NCI-H2107 treated with DMSO at 0.1 percent for 48 hours (cell line): ENCODE data around the gene KRCC1.
"Not testable (repeated sequence)": the region's sequence is repeated elsewhere in the genome, so short reads cannot be mapped to it uniquely, and the experiment has no call there.

Experiments used
- DNase-seq: peaks from one replicate; lab custom pipeline; 2025; ENCODE audit not compliant: unreplicated experiment; lab: John Stamatoyannopoulos, UW

KRCC1 gene

DNA sequence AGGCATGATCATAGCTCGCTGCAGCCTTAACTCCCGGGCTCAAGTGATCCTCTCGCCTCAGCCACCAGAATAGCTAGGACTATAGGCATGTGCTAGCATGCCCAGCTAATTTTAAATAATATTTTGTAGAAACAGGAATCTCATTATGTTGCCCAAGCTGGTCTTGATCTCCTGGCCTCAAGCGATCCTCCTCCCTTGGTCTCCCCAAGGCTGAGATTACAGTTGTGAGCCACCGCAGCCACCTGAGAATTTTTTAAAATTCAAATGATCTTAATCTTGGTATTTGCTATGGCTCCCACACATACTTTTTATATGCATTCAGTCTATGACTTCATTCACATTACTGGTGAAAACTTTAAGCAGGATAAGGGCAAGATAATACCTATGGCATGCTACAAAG is 13.1 kb downstream of the KRCC1 start:
- no peak for DNase-seq

- no peak for DNase-seq
Measured at GRCh38 chr2:88038263-88039105, 17.1 kb downstream of the KRCC1 start.

GRCh38 chr2:88036606-88037005 is 19.0 kb downstream of the KRCC1 start:
- no peak for DNase-seq

GRCh38 chr2:88036182-88036581 is 19.4 kb downstream of the KRCC1 start:
- no peak for DNase-seq

GRCh38 chr2:88032070-88032702 is 23.4 kb downstream of the KRCC1 start:
- no peak for DNase-seq

- DNase-seq: no peak
Measured at GRCh38 chr2:88028931-88029330, 26.7 kb downstream of the KRCC1 start.

DNA sequence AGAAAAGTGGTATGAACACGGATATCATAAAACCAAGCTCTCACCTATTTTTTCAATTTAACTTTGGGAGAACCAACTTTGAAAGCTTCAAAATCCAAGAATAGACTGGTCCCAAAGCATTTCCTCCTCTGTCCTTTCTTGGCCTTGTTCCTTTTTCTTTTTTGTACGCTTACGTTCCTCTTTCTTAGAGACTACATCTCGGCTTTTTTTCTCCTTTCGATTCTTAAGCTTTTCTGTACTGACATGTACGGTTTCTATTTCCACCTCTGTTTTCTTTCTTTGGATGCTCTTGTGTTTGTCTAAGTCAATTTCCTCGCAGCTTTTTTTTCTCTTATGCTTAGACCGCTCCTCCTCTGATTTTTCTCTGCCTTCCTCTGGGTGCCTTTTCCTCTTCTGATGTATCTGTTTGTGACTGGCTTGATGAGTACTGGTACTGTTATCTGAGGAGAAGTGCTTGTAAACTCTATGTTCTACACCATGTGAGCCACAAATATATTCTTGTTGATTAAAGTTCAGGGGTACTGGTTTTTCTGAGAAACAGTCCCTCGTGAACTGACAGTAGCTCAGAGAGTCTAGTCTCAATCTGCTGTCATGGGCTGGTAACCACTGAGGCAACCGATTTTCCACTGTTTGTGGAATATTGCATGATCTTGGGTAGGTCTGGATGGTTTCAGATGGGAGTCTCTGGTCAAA is 27.7 kb downstream of the KRCC1 start:
- no peak for DNase-seq

- DNase-seq: no peak
Measured at GRCh38 chr2:88024509-88024908, 31.1 kb downstream of the KRCC1 start.

DNA sequence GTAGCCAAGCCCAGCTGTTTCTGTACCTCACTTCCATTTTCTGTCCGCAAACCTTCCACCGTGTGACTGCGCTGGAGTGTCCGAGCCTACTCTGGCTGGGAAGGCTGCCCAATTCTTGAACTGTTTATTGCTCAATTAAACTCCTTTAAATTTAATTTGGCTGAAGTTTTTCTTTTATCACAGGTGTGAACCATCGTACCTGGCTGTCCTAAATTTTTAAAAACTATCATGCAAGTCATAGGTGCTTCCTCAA is 33.0 kb downstream of the KRCC1 start:
- no peak for DNase-seq

GRCh38 chr2:88019985-88020384 is 35.6 kb downstream of the KRCC1 start:
- DNase-seq: no peak

DNA sequence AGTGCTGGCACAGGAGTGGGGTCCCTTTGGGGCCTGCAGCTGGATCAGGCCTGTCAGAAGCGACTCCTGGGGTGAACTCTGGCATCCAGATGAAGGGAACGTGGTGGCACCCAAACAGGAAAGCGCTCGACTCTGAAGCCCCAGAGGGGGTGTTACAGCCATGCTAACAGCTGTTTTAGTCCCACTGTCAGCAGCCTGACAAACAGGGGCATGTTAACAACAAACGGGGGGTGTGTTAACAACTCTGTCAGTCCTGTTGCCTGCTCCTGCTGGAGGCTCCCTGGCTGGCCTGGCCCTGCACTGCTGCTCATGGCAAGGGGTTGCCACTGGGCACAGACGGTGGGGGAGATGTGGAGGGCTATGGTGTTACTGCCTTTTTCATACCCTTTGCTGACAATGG is 36.7 kb downstream of the KRCC1 start:
- DNase-seq: no peak

DNA sequence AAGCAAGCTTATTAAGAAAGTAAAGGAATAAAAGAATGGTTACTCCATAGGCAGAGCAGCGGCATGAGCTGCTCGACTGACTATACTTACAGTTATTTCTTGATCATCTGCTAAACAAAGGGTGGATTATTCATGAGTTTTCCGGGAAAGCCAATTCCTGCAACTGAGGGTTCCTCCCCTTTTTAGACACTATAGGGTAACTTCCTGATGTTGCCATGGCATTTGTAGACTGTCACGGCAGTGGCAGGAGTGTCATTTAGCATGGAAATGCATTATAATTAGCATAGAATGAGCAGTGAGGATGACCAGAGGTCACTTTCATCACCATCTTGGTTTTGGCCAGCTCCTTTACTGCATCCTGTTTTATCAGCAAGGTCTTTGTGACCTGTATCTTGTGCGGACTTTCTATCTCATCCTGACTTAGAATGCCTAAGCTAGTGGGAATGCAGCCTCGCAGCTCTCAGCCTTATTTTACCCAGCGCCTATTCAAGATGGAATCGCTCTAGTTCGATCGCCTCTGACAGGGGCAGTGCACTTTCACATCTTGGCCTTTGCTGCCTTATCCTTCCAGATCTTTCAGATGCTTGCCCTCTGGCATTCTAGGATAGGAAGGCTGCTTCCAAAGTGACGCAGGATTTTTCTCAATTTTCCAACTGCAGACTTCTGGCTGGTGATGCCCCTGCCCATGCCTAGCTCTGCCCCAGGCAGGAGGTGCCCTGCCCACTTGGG is 37.3 kb downstream of the KRCC1 start:
- not testable (repeated sequence) for DNase-seq

DNA sequence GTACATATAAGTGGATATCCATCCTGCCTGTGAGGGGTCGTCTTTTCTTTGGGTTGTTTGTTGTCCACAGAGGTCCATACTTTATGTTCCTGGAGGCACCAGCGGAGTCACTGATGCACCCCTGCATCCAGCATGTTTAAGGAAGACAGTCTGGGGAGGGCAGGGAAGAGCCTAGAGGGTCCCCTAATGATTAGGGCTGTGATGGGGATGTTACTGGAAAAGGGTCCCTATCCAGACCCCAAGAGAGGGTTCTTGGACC is 37.9 kb downstream of the KRCC1 start:
- not testable (repeated sequence) for DNase-seq

GRCh38 chr2:88016960-88017779 is 38.4 kb downstream of the KRCC1 start:
- peak; percentile 80 for DNase-seq

- peak; percentile 84 for DNase-seq
Measured at GRCh38 chr2:88016086-88016959, 39.3 kb downstream of the KRCC1 start, which contains the start of gene RNU2-63P. Gene RNU2-63P, minus strand, starts transcription at chr2:88016547.

GRCh38 chr2:88011011-88011410 is 44.6 kb downstream of the KRCC1 start:
- DNase-seq: no peak

- DNase-seq: no peak
Measured at GRCh38 chr2:88010136-88010535, 45.4 kb downstream of the KRCC1 start.

DNA sequence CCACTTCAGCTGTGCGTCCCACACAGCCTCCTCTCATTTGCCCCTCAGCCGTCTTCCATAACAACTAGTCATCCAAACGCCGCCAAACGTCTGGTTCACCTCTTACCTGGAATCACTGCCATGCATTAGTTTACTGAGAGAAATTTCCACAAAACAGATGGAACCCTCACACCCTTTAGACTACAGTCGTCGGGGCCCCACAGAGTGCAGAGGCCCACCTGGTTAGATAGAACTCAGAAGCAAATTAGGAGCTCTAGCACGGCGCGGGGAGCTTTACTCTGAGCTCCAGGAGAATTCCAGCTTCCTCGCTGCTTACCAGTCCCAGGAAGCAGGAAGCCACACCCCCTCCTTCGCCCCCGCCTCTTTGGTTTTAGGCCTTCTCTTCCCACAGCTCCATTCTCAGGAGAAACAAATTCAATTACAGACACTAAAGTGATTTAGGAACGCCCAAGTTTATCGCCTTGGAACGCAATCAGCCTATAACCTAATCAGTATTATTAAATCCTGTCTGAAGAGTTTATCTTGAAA is 48.6 kb downstream of the KRCC1 start:
- no peak for DNase-seq

DNA sequence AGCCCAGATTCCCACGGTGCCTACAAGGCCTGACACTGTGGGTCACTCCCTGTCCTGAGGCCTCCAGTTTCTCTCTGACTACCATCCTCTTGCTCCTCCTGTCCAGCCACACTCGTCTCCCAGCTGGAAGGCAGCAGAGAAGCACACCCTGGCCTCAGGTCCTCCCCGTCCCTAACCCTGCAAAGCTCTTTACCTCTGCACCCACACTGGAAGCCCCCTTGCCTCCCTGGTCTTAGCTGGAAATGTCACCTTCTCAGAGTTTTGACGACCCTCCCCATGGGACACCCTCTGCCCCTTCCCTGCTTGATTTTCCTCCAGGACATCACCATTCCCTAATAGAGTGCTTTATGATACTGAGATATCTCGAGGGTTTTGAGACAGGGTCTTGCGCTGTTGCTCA is 49.8 kb downstream of the KRCC1 start:
- DNase-seq: no peak
